T follicular helper cell (primary cell): Measurements from ENCODE around the gene CFAP74.
"Not testable (repeated sequence)": the region's sequence is repeated elsewhere in the genome, so short reads cannot be mapped to it uniquely, and the experiment has no call there.

Experiments
- DNase-seq: peaks from one replicate; pipeline ENCODE4 v3.0.0-alpha.2; 2020; ENCODE audit warnings: low read depth

Gene CFAP74

DNA sequence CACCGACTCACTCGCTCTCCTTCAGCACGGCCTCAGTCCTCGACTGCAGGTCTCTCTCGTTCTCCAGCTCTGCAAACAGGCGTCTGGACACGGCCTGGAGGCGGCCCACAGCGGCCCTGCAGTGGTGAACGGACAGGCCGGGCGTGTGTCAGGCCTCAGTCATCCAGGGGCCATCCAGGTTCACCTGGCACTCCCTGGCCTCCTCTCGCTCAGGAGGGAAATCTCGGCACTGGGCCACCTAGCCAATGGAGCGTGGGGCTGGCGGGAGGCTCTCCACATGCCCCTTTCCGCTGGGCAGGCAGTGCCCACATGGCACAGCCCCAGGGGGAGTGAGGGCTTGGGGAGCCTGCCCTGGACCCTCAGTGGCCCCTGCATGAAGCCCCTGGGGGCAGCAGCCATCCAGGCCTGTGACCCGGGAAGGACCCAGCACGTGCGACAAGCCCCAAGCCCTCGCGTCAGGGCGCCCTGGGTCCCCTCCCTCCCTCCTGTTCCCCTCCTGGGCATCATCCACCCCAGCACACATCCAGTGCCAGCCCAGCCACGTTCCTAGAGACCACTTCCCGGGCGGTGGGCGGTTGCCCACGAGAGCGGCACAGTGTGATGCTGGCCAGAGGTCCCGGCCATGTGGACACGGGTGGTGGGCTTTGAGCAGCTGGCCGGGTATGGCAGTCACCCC is 18.1 kb downstream of the CFAP74 start:
- DNase-seq, result no peak

DNA sequence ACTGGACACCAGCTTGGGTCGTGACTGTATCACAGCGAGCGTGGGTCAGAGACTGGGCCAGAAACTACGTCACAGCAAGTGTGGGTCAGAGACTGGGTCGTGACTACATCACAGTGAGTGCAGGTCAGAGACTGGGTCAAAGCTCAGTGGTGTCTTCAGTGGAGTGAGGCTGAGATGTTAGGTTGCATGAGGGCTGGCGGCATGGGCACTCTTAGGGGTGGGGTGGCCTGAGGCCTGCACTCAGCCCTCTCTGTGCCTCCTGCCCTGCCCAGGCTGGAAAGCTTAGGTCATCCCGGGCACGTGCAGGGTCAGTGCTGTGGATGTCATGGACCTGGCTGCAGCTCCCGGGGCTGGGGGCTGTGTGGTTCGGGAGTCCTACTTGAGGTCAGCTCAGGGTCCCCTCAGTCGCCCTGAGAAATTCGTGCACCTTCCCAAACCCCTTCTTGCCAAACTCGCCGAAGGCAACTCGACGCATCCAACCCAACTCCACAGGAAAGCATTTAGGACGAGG is 19.0 kb downstream of the CFAP74 start:
- DNase-seq, result no peak

DNA sequence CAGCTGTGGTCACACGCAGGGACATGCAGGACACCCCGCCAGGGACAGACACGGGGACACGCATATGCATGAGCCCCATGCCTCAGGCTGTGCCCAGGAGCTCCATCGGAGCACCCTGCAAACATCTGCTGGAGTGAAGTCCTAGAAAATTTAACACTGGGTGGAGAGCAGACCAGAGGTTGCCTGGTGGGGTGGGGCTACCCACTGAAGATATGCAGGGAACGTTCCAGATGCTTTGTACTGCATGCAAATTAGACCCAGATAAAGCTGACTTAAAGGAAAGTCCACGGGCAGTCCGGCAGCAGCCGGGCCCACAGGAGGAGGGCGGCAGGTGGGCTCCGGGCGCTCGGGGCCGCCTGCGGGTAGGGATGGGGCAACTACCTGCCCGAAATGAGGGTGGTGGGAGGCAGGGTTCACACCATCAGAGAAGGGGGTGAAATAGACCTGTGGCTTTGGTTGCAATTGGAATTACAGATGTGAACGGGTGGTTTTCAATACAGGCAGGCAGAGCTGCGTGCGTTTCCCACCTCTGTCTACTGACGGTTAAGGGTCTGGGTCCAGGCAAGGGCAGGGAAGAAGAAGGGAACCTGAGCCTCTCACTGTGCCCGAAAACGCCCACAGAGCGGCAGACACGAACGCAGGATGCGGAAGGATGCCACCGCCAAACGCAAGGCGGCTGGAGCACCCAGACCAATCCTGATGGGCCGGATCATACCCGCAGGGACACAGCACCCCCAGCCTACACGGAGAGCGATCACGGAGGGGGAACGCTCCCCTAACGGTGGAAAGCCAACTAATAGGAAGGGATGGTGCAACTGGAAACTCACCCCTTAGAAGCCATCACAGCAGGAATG is 21.0 kb downstream of the CFAP74 start:
- DNase-seq, result no peak

DNA sequence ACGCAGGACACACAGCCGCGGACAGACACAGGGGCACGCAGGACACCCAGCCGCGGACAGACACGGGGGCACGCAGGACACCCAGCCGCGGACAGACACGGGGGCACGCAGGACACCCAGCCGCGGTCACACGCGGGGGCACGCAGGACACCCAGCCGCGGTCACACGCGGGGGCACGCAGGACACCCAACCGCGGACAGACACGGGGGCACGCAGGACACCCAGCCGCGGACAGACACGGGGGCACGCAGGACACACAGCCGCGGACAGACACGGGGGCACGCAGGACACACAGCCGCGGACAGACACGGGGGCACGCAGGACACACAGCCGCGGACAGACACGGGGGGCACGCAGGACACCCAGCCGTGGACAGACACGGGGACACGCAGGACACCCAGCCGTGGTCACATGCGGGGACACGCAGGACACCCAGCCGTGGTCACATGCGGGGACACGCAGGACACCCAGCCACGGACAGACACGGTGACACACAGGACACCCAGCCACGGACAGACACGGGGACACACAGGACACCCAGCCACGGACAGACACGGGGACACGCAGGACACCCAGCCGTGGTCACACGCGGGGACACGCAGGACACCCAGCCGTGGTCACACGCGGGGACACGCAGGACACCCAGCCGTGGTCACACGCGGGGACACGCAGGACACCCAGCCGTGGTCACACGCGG is 21.8 kb downstream of the CFAP74 start:
- not testable (repeated sequence) for DNase-seq

DNA sequence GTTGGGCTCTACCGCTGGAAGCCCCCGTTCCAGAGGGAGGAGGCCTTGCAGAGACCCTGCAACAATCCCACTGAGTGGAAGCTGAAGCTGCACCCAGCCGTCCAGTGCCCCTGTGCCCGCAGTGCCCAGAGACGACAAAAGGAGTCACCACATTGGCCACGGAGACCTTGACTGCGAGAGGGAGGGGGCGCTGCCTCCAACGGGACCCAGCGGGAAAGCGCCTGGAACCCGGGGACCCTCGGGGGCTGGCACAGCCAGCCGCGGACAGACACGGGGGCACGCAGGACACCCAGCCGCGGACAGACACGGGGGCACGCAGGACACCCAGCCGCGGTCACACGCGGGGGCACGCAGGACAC is 22.5 kb downstream of the CFAP74 start:
- DNase-seq, result no peak

DNA sequence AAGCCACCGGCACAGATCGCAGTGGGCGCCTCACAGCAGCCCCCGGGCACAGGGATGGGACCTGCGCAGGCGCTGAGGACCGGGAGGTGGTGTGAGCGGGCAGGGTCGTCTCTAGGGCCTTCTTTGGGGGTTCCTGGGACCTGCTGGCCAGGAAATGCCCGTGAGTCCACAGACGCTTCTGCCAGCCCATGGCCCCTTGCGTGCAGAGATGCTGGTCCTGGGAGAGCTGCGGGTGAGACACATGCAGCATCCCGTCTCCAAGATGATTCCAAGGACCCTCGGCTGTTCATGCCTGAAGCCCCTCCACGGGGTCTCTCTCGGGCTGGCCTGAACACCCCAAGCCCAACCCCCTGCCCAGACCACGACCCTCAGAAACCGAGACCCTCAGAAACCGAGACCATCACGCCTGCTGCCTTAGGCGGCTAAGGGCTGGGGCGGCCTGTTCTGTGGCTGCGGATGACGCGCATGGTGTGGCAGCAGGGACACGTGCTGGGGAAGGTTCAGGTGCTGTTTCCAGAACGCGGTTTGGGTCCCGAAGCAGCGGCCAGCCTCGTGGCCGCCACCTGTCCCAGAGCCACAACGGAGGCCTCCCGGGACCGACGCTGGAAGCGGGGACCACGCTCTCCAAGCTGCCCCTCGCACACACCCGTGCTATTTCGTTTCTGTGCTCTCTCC is 23.0 kb downstream of the CFAP74 start:
- no peak for DNase-seq

DNA sequence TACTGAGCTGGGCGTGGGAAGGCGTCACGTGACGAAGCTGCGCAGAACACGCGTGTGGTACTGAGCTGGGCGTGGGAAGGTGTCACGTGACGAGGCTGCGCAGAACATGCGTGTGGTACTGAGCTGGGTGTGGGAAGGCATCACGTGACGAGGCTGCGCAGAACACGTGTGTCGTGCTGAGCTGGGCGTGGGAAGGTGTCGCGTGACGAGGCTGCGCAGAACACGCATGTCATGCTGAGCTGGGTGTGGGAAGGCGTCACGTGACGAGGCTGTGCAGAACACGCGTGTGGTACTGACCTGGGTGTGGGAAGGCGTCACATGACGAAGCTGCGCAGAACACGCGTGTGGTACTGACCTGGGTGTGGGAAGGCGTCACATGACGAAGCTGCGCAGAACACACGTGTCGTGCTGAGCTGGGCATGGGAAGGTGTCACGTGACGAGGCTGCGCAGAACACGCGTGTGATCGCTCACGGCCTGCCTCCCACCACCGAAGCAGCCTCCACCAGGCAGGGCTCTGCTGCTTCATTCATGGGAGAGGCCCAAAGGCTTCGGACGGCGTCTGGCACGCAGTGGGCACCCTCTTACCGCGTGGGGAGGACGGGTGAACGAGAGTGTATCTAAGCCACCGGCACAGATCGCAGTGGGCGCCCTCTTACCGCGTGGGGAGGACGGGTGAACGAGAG is 24.0 kb downstream of the CFAP74 start:
- no peak for DNase-seq

DNA sequence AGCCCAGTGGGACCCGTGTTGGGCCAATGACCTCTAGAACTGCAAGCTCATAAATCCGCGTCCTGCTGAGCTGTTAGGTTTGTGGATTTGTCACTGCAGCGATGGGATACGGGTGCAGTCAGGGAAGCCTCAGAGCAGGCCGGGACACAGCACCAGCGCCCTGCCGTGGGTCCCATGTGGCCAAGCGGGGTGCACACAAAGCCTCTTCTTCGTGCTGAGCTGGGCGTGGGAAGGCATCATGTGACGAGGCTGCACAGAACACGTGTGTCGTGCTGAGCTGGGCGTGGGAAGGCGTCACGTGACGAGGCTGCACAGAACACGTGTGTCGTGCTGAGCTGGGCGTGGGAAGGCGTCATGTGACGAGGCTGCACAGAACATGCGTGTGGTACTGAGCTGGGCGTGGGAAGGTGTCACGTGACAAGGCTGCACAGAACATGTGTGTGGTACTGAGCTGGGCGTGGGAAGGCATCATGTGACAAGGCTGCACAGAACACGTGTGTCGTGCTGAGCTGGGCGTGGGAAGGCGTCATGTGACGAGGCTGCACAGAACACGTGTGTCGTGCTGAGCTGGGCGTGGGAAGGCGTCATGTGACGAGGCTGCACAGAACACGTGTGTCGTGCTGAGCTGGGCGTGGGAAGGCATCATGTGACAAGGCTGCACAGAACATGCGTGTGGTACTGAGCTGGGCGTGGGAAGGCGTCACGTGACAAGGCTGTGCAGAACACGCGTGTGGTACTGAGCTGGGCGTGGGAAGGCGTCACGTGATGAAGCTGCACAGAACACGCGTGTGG is 24.7 kb downstream of the CFAP74 start:
- not testable (repeated sequence) for DNase-seq

DNA sequence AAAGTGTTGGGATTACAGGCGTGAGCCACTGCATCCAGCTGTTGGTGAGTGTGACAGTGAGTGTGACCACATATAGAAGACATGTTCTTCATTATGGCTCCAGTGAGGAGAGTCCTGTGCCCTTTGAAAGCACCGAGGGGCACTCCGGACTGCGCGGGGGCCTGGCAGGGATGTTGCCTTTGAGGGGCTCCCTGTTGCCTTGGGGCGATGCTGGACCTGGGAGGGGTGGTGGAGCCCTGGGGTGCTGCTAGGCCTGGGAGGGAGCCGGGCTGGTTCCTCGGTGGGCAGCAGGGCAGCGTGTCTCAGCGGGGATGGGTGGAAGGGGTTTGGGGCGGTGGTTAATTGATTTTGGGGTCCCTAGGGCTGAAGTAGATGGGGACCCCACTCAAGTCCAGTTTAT is 25.5 kb downstream of the CFAP74 start:
- DNase-seq, result no peak

DNA sequence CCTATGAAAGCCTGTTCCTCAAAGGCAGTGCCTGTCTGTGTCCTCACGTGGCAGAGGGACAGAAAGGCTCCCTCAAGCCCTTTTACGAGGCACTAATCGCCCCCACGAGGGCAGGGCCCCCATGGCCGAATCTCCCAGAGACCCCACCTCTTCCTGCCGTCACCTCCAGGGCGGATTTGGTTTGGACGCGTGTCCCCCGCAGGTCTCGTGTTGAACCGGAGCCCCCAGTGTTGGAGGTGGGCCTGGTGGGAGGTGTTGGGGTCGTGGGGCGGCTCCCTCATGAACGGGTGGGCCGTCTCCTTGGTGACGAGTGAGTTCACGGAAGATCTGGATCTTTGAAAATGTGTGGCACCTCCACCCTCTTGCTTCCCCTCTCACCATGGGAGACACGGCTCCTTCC is 27.6 kb downstream of the CFAP74 start:
- DNase-seq, result no peak

DNA sequence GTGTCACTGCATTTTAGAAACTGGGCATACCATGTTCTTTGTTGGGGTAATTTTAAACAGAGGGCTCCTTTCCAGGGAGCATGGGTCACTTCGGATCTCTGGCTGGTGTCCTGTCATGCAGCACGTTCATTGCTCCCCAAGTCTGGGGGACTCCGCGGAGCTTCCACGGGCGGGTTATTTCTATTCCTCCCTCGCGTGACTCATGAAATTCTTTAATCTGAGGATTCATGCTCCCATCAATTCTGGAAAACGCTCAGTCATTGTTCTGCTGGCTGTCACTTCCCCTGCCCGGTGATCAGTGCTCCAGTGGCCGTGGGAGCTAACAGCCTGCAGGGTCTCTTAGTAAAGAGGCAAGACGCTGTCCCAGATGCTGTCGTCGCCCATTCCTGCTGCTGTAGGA is 28.1 kb downstream of the CFAP74 start:
- DNase-seq, result no peak

DNA sequence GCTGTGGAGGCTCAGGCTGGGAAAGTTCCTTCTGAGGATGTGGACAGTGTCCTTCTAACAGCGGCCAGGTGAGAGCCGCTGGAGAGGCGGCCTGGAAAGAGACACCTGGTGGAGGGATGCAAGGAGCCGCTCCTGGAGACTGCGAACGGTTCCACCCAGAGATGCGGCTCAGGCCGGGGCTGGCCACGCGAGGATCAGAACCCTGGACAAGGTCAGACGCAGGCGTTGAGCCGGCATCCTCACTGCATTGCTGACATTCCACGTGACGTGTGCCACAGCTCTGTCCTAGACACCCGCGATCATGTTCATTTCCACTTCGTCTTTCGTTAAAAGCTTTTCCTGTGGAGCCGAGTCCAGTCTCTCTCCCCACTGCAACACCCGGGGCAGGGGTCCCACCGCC is 28.8 kb downstream of the CFAP74 start:
- DNase-seq, result no peak

DNA sequence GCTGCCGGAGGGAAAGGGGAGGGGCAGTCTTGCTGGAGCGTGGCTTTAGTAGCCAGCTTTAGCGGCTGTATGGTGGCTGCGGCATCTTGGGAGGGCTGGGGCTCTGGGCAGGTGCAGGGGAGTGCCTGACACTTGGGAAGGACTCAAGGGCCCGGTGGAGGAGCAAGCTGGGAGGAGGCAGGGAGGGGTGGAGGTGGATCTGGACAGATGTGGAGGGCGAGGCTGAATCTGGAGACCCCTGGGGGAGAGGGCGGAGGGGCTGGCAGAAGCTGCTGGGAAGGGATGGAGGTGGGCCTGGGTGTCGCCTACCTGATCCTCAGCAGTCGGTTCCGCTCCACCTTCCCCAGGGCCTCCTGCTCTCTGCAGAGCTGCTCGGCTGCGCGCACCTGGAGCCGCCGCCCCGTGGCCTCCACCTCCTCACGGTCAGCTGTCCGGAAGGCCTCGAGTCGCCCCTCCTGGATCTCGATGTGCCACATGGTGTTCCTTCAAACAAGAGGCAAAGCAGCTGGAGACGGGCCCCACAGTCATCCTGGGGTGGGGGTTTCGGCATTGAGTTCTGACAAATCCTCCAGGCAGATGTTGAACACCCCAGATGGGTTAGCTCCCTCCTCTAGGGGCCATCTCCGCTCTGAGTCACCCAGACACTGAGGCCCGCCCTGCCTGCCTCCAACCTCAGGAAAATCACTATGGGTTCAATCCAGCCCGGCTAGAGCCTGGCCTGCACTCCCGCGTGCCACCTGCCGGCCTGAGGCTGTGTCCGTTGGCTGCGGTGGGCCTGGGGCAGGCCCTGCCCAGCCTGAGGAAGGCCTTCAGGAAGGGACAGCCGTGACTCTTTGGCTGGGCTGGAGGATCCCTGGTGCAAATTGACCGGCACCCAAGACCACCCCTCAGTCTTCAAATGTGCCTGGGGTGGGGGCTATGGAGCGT is 29.6 kb downstream of the CFAP74 start:
- no peak for DNase-seq

DNA sequence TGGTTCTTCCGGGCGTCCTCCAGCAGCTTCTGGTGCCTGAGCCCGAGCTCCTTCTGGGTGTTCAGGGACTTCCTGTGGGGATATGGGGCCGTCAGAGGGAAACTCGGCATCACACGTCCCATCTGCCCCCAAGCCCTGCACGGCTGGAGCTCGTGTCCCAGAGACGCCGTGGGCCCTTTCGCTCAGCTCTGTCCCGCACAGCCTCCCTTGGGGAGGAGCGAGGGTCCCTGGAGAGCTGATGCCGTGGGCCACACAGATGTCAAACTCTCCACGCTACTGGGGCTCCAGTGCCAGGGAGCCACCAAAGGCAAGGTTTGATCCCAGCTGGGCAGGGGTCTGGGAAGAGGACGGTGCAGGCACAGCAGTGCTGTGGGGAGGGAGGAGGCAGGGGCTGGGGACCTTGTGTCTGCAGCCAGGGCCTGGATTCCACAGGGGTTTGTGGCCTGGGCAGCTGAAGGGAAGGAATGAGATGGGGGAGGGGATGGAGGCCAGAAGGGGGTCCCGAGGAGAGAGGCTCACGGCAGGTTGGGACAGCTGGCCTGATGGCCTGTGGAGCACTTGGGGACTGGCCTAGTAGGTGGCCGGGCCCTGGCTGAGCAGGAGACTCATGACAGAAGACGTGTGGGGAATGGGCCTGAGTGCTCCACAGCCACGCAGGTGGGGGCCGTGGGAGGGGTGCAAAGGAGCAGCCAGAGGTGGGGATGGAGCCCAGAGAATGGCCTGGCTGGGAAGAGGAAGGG is 30.4 kb downstream of the CFAP74 start:
- DNase-seq, result no peak

DNA sequence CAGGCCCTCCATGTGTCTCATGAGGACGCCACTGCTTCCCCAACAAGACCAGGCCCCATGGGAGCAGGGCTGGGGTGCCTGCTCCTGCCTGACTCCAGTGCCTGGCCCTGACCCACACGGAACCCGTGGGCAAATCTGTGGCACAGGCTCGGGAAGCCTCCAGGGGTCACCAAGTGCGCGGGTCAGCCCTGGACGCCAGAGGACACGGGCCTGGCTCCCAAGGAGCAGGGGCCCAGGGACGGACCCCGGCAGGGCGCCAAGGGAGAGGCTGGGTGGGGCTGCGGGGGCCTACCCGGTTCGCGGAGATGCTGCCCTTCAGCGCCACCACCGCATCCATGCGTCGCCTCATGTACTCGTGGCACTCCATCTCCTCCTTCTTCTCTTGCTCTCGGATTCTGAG is 31.9 kb downstream of the CFAP74 start:
- DNase-seq, result no peak

DNA sequence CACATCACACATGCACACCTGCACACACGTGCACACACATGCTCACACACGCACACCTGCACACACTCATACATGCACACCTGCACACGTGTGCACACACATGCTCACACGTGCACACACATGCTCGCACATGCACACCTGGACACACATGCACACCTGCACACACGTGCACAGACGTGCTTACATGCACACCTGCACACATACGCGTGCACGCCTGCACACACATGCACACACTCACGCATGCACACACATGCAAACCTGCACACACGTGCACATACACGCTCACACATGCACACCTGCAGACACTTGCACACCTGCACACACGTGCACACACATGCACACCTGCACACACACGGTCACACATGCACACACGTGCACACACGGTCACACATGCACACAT is 32.6 kb downstream of the CFAP74 start:
- no peak for DNase-seq

DNA sequence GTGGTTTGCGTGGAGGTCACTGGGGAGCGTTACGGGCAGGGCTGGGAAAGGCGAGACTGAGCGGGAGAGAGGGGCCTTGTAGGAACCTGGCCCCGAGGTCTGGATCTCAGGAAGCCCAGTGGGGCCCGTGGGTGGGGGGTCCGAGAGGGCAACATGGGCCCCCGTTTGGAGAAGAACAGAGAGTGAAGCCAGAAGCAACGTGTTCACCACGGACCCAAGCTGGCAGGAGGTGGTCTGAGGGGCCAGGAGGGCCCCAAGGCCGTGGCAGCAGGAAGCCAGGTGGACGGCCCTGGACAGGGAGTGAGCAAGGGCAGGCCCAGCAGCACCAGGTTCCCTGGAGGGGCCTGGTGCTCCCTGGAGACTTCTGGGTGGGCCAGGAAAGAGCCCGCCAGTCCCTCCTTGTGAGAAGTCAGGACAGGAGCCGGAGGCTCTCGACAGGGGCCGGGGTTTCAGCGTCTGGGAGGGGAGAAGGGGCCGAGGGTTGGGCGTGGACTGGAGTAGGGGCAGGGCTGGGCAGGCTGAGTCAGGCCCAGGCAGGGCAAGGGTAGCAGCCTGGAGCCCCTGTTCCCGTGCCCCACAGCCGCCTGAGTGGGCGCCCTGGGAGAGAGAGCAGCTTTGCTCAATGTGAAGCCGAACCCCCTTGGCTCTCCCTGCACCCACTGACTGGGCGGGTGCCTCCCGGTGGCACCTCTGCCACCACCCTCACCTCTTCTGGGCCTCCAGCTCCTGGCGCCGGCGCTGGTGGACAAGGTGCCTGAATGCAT is 33.5 kb downstream of the CFAP74 start:
- no peak for DNase-seq

DNA sequence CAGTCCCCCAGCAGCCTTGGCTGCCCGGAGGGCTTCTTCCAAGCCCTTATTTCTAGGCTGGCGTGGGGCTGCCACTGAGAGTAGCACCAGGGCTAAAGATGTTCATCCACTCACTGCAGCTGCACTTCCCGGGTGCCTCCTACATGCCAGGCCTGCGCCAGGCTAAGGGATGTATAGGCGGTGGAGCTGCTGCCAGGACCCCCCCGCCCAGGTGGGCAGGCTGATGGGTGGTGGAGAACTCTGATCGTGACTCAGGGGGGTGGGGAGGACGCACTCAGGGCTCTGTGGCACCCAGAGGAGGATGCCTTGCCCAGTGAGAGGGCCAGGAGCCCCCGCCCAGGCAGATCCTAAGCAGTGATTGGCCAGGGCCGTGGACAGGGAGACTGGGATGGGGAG is 34.1 kb downstream of the CFAP74 start:
- no peak for DNase-seq
